Measurements from ENCODE around the gene CXCR4.

CXCR4 gene

DNA sequence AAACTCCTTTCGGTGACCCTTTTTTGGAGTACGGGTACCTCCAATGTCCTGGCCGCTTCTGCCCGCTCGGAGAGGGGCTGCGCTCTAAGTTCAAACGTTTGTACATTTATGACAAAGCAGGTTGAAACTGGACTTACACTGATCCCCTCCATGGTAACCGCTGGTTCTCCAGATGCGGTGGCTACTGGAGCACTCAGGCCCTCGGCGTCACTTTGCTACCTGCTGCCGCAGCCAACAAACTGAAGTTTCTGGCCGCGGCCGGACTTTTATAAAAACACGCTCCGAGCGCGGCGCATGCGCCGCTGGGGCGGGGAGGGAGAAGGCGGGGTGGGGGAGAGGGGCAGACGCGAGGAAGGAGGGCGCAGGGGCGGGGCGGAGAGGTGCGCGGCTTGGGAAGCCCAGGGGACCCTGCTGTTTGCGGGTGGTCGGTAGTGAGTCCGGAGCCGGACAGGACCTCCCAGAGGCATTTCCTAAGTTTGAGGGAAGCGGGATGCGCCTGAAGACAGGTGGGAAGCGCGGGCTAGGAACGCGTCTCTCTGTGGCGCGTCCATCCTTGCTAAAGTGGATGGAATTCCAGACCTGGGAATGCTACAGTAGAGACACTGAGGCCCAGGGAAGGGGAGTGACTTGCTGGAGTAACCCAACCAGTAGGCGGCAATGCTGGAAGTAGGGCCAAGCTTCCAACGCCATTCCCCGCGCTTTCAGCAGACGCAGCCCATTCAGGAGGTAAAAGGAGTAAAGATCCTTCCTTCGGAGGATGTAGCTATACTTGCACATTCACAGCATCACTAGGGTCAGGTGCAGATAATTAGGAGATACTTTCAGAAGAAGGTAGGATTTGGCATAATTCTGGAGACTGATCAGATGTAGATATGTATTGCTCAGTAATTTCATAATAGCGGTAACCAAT lies at the start of gene CXCR4:
Gene CXCR4, minus strand, starts transcription at position 241 of the 910 bp plus-strand sequence. Its CDS starts 89 bp downstream, at position 152.
- DNase-seq: peak; percentile 69 to 73

- DNase-seq: no peak
Measured at GRCh38 chr2:136164280-136164776, 46.4 kb upstream of the CXCR4 start.

GRCh38 chr2:136162438-136162837 lies 44.5 kb upstream of the CXCR4 start:
- no peak for DNase-seq

DNA sequence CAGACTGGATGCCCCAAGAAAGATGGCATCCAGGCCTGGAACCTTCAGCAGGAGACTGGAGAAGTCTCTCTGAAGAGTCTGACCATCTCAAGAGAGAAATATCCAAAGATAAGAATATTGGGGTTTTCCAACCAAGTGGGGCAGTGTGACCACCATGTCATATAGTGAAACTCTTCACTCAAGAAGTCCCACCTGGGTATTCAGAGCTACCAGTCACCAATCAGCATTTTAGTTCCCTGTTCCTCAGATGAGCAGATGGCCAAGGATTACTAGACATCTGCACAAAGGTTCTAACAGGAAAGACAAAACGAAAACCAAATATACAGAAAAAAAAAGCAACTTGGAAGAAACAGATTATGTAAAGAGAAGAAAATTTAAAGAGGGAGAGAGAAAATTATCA lies 38.5 kb upstream of the CXCR4 start:
- DNase-seq: no peak

DNA sequence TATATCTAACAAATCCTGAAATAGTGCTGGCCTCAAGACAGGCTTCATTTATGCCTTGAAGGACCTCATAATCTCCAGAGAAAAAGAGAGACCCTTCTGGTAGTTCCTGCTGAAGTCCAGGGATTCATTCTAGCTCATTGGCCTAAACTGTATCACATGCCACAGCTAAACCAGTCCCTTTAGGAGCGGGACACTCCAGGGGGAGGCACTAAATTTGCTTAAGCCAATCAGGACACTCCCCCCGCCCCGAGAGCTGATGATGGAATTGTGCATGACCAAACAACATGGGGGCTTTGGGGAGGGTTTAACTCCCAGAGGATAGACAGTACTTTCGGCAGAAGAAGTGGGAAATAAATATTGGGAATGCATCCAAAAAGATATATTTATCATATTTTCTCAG lies 36.4 kb upstream of the CXCR4 start:
- DNase-seq: no peak

- DNase-seq: no peak
Measured at GRCh38 chr2:136151021-136151971, 33.3 kb upstream of the CXCR4 start.

DNA sequence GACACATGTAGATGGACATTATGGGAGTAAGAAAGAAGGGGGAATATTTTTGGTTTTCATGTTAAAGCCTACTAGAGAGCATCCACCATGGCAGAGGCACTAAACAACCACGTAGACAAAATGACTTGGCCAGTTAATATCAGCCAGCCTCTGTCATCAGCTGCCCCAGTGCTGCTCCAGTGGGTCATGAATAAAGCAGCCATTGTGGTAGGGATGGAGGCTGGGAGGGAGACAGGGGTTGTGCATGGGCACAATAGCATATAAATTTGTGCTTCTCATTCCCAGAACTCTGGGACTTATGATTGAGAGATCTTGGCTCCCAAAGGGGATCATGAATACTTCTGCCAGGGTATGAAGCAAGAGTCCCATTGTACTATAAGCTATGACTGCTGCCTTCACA lies 31.1 kb upstream of the CXCR4 start:
- DNase-seq: no peak

GRCh38 chr2:136146564-136146963 lies 28.6 kb upstream of the CXCR4 start:
- no peak for DNase-seq

- no peak for DNase-seq
Measured at GRCh38 chr2:136143603-136144451, 25.9 kb upstream of the CXCR4 start.

GRCh38 chr2:136141510-136142149 lies 23.7 kb upstream of the CXCR4 start:
- peak; percentile 96 to 98 for DNase-seq

GRCh38 chr2:136139631-136140030 lies 21.7 kb upstream of the CXCR4 start:
- no peak for DNase-seq

DNA sequence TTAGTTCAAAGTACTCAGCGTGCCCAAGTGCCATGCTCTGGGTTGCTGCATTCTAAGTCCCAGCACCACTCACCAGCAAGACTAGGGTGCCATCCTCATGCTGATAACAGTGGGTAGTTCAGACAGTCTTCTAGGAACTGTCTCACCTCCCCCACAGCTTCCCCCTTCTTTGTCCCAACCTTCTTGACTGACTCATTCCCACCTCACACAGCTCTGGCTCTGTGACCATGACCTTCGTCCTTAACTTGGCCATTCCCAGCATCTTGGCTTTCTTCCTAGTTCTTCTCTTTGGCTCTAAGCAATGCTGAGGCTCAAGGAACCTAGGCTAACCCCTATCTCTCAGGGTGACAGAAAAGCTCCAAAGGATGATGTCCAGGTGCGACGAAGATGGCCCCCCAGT lies 20.0 kb upstream of the CXCR4 start:
- no peak for DNase-seq

- DNase-seq: peak; percentile 73 to 92
Measured at GRCh38 chr2:136136931-136137330, 19.0 kb upstream of the CXCR4 start.

GRCh38 chr2:136135921-136136906 lies 18.3 kb upstream of the CXCR4 start:
- peak; percentile 73 to 86 for DNase-seq

DNA sequence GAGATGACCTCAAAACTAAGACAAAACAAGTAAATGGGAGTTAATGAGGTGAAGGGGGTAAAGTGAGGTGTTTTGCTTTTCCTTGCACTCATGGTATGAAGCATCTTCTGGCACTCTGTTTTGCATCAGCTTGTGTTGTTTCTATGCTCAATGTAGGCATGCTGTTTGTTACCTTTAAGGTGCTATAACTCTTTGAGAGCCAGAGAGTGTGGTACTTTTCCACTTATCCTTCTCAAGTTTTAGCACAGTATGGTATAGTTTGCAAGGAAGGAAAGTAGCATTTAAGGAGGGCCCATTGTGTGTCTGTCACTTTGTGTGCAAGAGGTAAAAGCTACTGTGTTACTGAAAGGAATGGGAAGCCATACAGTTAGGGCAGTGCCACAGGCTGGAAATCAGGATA lies 17.5 kb upstream of the CXCR4 start:
- no peak for DNase-seq

DNA sequence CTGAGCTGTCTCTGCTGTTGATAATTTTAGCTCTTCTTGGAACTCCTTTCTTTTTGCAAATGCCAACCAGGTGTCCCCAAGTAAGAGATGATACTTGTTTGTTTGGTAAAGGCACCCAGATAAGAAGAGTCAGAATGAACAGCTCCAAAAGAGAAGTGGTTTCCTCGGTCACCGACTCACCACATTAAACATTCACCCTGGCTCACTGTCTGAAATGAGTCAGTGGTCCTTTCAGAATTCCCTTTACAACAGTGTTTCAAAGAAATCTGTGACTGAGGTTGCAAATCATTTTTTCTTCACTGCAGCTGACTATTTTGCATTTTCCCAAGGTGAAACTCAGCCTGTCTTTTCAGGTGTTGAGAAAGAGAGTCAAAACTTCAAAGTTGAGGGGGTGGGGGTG lies 16.2 kb upstream of the CXCR4 start:
- DNase-seq: no peak

DNA sequence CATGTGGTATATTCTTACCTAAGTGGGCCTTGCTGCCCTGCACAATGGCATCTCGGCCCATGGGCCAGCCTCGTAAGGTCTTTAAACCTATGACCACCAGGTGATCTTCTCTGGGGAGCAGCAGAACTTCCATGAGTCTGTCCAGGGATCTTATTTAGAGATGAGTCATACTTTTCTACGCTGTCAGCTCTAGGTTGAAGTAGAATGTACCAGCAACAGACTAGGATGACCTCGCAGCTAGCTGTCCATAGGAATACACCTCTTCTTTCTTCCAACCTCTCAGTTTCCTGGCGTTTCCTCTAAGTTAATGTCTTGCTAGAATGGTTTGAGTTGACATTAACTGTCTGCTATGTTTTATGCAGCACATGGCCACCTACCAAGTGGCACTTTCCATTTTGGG lies 15.6 kb upstream of the CXCR4 start:
- DNase-seq: no peak

DNA sequence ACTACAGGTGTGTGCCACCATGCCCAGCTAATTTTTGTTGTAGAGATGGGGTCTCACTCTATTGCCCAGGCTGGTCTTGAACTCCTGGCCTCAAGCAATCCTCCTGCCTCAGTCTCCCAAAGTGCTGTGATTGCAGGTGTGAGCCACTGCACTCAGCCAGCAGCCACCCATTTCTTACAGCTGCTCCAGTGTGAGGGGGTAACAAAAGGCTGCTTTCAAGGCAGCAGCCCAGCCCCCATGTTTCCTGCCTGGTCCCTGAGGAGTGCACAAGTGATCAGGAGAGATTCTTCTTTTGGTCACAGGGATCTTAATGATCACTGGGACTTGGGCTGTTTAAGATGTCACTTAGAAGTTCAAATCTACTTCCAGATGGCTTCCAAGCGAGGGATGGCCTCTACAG lies 15.2 kb upstream of the CXCR4 start:
- no peak for DNase-seq

GRCh38 chr2:136132825-136133155 lies 14.8 kb upstream of the CXCR4 start:
- DNase-seq: no peak

DNA sequence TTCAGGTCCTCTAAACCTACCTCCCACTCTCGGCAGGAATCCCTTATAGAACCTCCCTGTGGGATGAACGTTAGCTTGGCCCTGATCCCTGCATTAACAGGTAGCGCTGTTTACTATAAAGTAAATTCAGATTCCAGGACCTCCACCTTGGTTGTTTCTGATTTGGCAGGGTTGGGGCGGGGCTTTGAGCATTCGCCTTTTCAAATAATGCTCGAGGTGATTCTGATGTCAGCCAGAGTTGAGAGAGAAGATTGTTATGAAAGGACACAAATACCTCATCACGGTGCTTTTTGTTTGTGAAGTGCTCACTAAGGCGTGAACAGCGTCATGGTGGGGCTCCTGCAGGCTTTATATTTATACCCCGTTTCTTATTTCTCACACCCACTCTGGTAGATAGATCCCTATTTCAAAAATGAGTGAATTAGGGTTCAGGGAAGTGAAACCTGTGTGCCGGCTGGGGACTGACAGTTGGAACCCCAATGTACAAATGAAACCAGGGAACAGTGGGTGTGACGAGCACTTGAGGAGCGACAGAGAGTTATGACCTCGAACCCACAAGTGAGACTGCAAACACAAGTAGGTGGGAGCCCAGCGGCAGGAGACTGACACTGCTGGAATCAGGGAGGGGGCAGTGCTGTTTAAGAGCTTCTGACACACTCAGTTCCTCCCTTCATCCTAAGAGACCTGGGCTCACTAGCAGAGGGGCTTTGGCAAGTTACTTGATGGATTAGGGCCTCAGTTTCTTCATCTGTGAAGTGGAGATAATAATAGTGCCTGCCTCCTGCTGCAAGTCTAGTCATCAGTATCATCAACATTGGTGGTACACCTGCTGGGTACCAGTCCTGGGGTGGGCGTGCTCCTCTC lies 14.2 kb upstream of the CXCR4 start:
- no peak for DNase-seq

All from NCI-H2081 (cell line).